SK-MEL-5 (cell line): ENCODE data around the gene PKD1L1. TPM values are rescaled to one million over a fixed set of nuclear protein-coding genes. Genes with fewer than 3 reads are reported as not detected.
A peak's percentile ranks its signal among the peaks of the same experiment; 100 is the strongest.
"Not testable (repeated sequence)": the region's sequence is repeated elsewhere in the genome, so short reads cannot be mapped to it uniquely, and the experiment has no call there.

Experiments
- DNase-seq: peaks from one replicate; pipeline ENCODE4 v3.0.0-alpha.2; 2016; ENCODE audit warnings: low read depth, low spot score
- in situ Hi-C: cut with HindIII; loops from 2 replicates; pipeline ENCODE4 v1.10.0; 2016; ENCODE audit warnings: low sequenced_read_pairs, high pct_unique_total_duplicates, low pct_unique_long_range_greater_than_20kb
- total RNA-seq: library from RNA; depleted of rRNA; stranded (reverse); fragments of >200 nt; shearing (Covaris generic); gene quantifications from 2 replicates; pipeline ENCODE4 v1.2.3, GENCODE V29; 2014

The PKD1L1 gene
- total RNA-seq, 1 experiment from 2014 or later, result 0.58 TPM

GRCh38 chr7:47931005-47932004 lies 17.0 kb downstream of the PKD1L1 start:
- no peak for DNase-seq
- in situ Hi-C loops, result no loop called here

- in situ Hi-C loops, result no loop called here
Observed at GRCh38 chr7:47924266-47924665, 24.0 kb downstream of the PKD1L1 start.

GRCh38 chr7:47923081-47923875 lies 25.0 kb downstream of the PKD1L1 start:
- DNase-seq, in situ Hi-C loops: not testable (repeated sequence)

More at GRCh38 chr7:47924266-47924665, 24.0 kb downstream of the PKD1L1 start:
- DNase-seq, result no peak

- in situ Hi-C loops, DNase-seq: not testable (repeated sequence)
Observed at GRCh38 chr7:47916514-47916913, 31.8 kb downstream of the PKD1L1 start.

GRCh38 chr7:47915616-47915976 lies 32.7 kb downstream of the PKD1L1 start:
- in situ Hi-C loops, result no loop called here
- DNase-seq, result no peak

- in situ Hi-C loops, result no loop called here
- peak; percentile 50 for DNase-seq
Observed at GRCh38 chr7:47914717-47915615, 33.3 kb downstream of the PKD1L1 start.

GRCh38 chr7:47912332-47912731 lies 35.9 kb downstream of the PKD1L1 start:
- in situ Hi-C loops, result no loop called here
- DNase-seq, result no peak

- in situ Hi-C loops, result no loop called here
- no peak for DNase-seq
Observed at GRCh38 chr7:47908720-47909119, 39.5 kb downstream of the PKD1L1 start.

GRCh38 chr7:47907981-47908616 lies 40.2 kb downstream of the PKD1L1 start:
- in situ Hi-C loops, result no loop called here
- no peak for DNase-seq

- DNase-seq, result no peak
- in situ Hi-C loops, result no loop called here
Observed at GRCh38 chr7:47906883-47907282, 41.4 kb downstream of the PKD1L1 start.

GRCh38 chr7:47905076-47905920 lies 43.0 kb downstream of the PKD1L1 start:
- in situ Hi-C loops, result no loop called here
- peak; percentile 54 for DNase-seq

- peak; percentile 98 for DNase-seq
- in situ Hi-C loops, result no loop called here
Observed at GRCh38 chr7:47902013-47902412, 46.3 kb downstream of the PKD1L1 start.

- in situ Hi-C loops, result no loop called here
- DNase-seq, result peak; percentile 77
Observed at GRCh38 chr7:47901542-47901941, 46.7 kb downstream of the PKD1L1 start.

- DNase-seq, result no peak
- in situ Hi-C loops, result no loop called here
Observed at GRCh38 chr7:47897831-47898230, 50.4 kb downstream of the PKD1L1 start.

GRCh38 chr7:47896809-47897423 lies 51.4 kb downstream of the PKD1L1 start:
- DNase-seq, result no peak
- in situ Hi-C loops, result no loop called here

GRCh38 chr7:47895026-47895425 lies 53.2 kb downstream of the PKD1L1 start:
- no peak for DNase-seq
- in situ Hi-C loops, result no loop called here
